Neural cell (in vitro differentiated cells): ENCODE data around the gene BBS1. TPM values are rescaled to one million over a fixed set of nuclear protein-coding genes. Genes with fewer than 3 reads are reported as not detected.

ENCODE experiments used
- H2AFZ ChIP-seq: fragments of 200-600, 300-800 bp; sonication (generic), shearing (Covaris generic); 2 replicates; pipeline ENCODE4 v1.6.0; 2014; ENCODE audit warnings: low read depth, mild to moderate bottlenecking, antibody characterized with exemption, low read length, moderate library complexity
- H3F3A ChIP-seq: fragments of 200-600 bp; shearing (Covaris generic); 2 replicates; pipeline ENCODE4 v1.6.1; 2016; ENCODE audit warnings: mild to moderate bottlenecking, moderate library complexity, mixed read lengths, antibody characterized with exemption, low read length; ENCODE audit not compliant: insufficient read depth, poor library complexity, severe bottlenecking
- H3K27ac ChIP-seq: fragments of 200-600, 300-800 bp; sonication (generic), shearing (Covaris generic); 2 replicates; pipeline ENCODE4 v1.5.1; 2014; ENCODE audit warnings: mild to moderate bottlenecking, low read length, moderate library complexity
- H3K27me3 ChIP-seq: fragments of 300-800, 200-600 bp; sonication (generic), shearing (Covaris generic); 2 replicates; pipeline ENCODE4 v1.6.0; 2014; ENCODE audit warnings: mild to moderate bottlenecking, low read depth, low read length, moderate library complexity; ENCODE audit not compliant: insufficient read depth
- H3K36me3 ChIP-seq: fragments of 300-800, 200-600 bp; sonication (generic), shearing (Covaris generic); 2 replicates; pipeline ENCODE4 v1.5.1; 2014; ENCODE audit warnings: mild to moderate bottlenecking, antibody characterized with exemption, low read length, moderate library complexity; ENCODE audit not compliant: insufficient read depth
- H3K4me2 ChIP-seq: fragments of 300-800, 200-600 bp; sonication (generic), shearing (Covaris generic); 2 replicates; pipeline ENCODE4 v1.6.0; 2014; ENCODE audit warnings: mild to moderate bottlenecking, low read length
- H3K4me3 ChIP-seq: fragments of 300-800, 200-600 bp; sonication (generic), shearing (Covaris generic); 2 replicates; pipeline ENCODE4 v1.5.1; 2014; ENCODE audit warnings: mild to moderate bottlenecking, low read length, moderate library complexity
- H3K79me2 ChIP-seq: fragments of 200-600 bp; shearing (Covaris generic); replicated peaks from 2 replicates; pipeline ENCODE4 v1.6.0; 2014; ENCODE audit warnings: mild to moderate bottlenecking, low read length, moderate library complexity; ENCODE audit not compliant: insufficient read depth
- H3K9ac ChIP-seq: fragments of 300-800, 200-600 bp; sonication (generic), shearing (Covaris generic); 2 replicates; pipeline ENCODE4 v1.6.1; 2016; ENCODE audit warnings: mild to moderate bottlenecking, low read length, mixed read lengths
- H3K9me2 ChIP-seq: fragments of 200-600 bp; shearing (Covaris generic); 2 replicates; pipeline ENCODE4 v1.6.1; 2016; ENCODE audit warnings: mild to moderate bottlenecking, low read length, mixed read lengths; ENCODE audit not compliant: insufficient read depth
- H3K9me3 ChIP-seq: fragments of 200-600, 300-800 bp; sonication (generic), shearing (Covaris generic); 2 replicates; pipeline ENCODE4 v1.6.1; 2016; ENCODE audit warnings: mild to moderate bottlenecking, mixed run types, low read length, moderate library complexity, mixed read lengths
- H4K20me1 ChIP-seq: fragments of 200-600 bp; shearing (Covaris generic); 2 replicates; pipeline ENCODE4 v1.6.1; 2016; ENCODE audit warnings: mild to moderate bottlenecking, mixed run types; ENCODE audit not compliant: insufficient read depth
- EP300 ChIP-seq: fragments of 450-650 bp; conservative IDR thresholded peaks from 2 replicates; pipeline ENCODE4 v1.6.1; 2014; ENCODE audit warnings: antibody characterized with exemption, mild to moderate bottlenecking, moderate library complexity; ENCODE audit not compliant: poor library complexity, severe bottlenecking
- EZH2 ChIP-seq: fragments of 200-600, 300-800 bp; shearing (Covaris generic), sonication (generic); IDR thresholded peaks from 2 replicates; pipeline ENCODE4 v1.6.1; 2014; ENCODE audit warnings: antibody characterized with exemption, low read length, borderline replicate concordance, mild to moderate bottlenecking; ENCODE audit not compliant: insufficient read depth, poor library complexity, severe bottlenecking
- MXI1 ChIP-seq: fragments of 450-650 bp; conservative IDR thresholded peaks from 2 replicates; pipeline ENCODE4 v1.6.1; 2014; ENCODE audit warnings: antibody characterized with exemption, mild to moderate bottlenecking; ENCODE audit not compliant: poor library complexity, severe bottlenecking
- POLR2AphosphoS5 ChIP-seq: IDR thresholded peaks from 2 replicates; pipeline ENCODE4 v1.6.1; 2012
- RAD21 ChIP-seq: fragments of 450-650 bp; conservative IDR thresholded peaks from 2 replicates; pipeline ENCODE4 v1.6.1; 2014; ENCODE audit warnings: antibody characterized with exemption, mild to moderate bottlenecking, moderate library complexity
- SMC3 ChIP-seq: fragments of 450-650 bp; conservative IDR thresholded peaks from 2 replicates; pipeline ENCODE4 v1.6.1; 2014; ENCODE audit warnings: antibody characterized with exemption, mild to moderate bottlenecking, moderate library complexity; ENCODE audit not compliant: poor library complexity
- TAF1 ChIP-seq: IDR thresholded peaks from 2 replicates; pipeline ENCODE4 v1.6.1; 2012; ENCODE audit warnings: low read depth
- polyA plus RNA-seq: library from polyadenylated mRNA; depleted of rRNA; stranded (reverse); fragments of >200 nt; gene quantifications from 2 replicates; pipeline ENCODE4 v1.2.3, GENCODE V29; 2014
- TF ChIP-seq, protein P1 (sequence below): IDR thresholded peaks from 2 replicates; pipeline ENCODE4 v1.6.1; 2012; ENCODE audit warnings: borderline replicate concordance
- TF ChIP-seq, protein P2 (sequence below): fragments of 450-650 bp; IDR thresholded peaks from 2 replicates; pipeline ENCODE4 v1.5.1; 2014; ENCODE audit warnings: antibody characterized with exemption, mild to moderate bottlenecking, moderate library complexity; ENCODE audit not compliant: poor library complexity, severe bottlenecking

BBS1 gene
- polyA plus RNA-seq, 1 donor from 2014 or later = 69.5 TPM

DNA sequence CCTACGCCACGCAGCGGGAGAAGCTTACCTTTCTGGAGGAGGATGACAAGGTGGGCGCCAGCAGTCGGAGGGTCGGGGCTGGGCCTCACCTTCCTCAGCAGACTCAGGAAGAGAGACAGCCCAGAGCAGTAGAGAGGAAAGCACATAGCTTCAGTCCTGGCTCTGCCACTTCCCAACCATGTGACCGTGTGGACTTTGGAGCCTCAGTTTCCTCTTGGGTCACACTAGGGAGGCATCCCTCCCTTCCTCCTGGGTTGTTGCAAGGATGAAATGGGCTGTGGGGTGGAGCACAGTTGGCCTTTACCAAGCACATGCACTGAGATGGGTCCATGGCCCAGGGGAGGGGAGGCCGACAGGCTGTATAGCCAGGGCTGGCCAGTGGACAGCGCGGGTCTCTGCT lies 17.3 kb upstream of the BBS1 start:
- no peaks in the 10 kb centered on the region for H3F3A ChIP-seq
- no peak overlapping the region for H3K4me2 ChIP-seq
- TF ChIP-seq TAF1 (no peak), EP300 (no peak), RAD21 (no peak), EZH2 (no peak), SMC3 (no peak), MXI1 (no peak)
- TF ChIP-seq, protein P1, sequence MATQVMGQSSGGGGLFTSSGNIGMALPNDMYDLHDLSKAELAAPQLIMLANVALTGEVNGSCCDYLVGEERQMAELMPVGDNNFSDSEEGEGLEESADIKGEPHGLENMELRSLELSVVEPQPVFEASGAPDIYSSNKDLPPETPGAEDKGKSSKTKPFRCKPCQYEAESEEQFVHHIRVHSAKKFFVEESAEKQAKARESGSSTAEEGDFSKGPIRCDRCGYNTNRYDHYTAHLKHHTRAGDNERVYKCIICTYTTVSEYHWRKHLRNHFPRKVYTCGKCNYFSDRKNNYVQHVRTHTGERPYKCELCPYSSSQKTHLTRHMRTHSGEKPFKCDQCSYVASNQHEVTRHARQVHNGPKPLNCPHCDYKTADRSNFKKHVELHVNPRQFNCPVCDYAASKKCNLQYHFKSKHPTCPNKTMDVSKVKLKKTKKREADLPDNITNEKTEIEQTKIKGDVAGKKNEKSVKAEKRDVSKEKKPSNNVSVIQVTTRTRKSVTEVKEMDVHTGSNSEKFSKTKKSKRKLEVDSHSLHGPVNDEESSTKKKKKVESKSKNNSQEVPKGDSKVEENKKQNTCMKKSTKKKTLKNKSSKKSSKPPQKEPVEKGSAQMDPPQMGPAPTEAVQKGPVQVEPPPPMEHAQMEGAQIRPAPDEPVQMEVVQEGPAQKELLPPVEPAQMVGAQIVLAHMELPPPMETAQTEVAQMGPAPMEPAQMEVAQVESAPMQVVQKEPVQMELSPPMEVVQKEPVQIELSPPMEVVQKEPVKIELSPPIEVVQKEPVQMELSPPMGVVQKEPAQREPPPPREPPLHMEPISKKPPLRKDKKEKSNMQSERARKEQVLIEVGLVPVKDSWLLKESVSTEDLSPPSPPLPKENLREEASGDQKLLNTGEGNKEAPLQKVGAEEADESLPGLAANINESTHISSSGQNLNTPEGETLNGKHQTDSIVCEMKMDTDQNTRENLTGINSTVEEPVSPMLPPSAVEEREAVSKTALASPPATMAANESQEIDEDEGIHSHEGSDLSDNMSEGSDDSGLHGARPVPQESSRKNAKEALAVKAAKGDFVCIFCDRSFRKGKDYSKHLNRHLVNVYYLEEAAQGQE = no peak
- TF ChIP-seq, protein P2, sequence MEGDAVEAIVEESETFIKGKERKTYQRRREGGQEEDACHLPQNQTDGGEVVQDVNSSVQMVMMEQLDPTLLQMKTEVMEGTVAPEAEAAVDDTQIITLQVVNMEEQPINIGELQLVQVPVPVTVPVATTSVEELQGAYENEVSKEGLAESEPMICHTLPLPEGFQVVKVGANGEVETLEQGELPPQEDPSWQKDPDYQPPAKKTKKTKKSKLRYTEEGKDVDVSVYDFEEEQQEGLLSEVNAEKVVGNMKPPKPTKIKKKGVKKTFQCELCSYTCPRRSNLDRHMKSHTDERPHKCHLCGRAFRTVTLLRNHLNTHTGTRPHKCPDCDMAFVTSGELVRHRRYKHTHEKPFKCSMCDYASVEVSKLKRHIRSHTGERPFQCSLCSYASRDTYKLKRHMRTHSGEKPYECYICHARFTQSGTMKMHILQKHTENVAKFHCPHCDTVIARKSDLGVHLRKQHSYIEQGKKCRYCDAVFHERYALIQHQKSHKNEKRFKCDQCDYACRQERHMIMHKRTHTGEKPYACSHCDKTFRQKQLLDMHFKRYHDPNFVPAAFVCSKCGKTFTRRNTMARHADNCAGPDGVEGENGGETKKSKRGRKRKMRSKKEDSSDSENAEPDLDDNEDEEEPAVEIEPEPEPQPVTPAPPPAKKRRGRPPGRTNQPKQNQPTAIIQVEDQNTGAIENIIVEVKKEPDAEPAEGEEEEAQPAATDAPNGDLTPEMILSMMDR = no peak
- no peak overlapping the region for H2AFZ ChIP-seq
- no peaks in the 10 kb centered on the region for H4K20me1 ChIP-seq
- H3K9me2 ChIP-seq = no peaks in the 10 kb centered on the region
- H3K27ac ChIP-seq = no peak overlapping the region
- no peaks in the 10 kb centered on the region for H3K27me3 ChIP-seq
- H3K79me2 ChIP-seq = no peaks in the 10 kb centered on the region
- H3K4me3 ChIP-seq = no peak overlapping the region
- H3K9me3 ChIP-seq = no peaks in the 10 kb centered on the region
- no peaks in the 10 kb centered on the region for H3K36me3 ChIP-seq
- H3K9ac ChIP-seq = no peak overlapping the region

GRCh38 chr11:66494458-66494857 lies 16.0 kb upstream of the BBS1 start:
- H3K27me3 ChIP-seq = no peaks in the 10 kb centered on the region

More at GRCh38 chr11:66494458-66494857, 16.0 kb upstream of the BBS1 start:
- H3K36me3 ChIP-seq = no peaks in the 10 kb centered on the region
- no peak overlapping the region for H2AFZ ChIP-seq
- no peaks in the 10 kb centered on the region for H3K9me3 ChIP-seq
- no peak for TF ChIP-seq MXI1
- TF ChIP-seq, protein P2 = no peak
- no peak for TF ChIP-seq RAD21
- TF ChIP-seq, protein P1 = no peak
- TF ChIP-seq POLR2AphosphoS5 = no peak
- no peak for TF ChIP-seq TAF1
- TF ChIP-seq EZH2 = no peak
- no peak for TF ChIP-seq EP300
- no peak for TF ChIP-seq SMC3
- H3F3A ChIP-seq = no peaks in the 10 kb centered on the region
- no peak overlapping the region for H3K4me3 ChIP-seq
- H3K79me2 ChIP-seq = no peaks in the 10 kb centered on the region
- H3K27ac ChIP-seq = no peak overlapping the region
- H3K9me2 ChIP-seq = no peaks in the 10 kb centered on the region
- no peak overlapping the region for H3K9ac ChIP-seq
- H4K20me1 ChIP-seq = no peaks in the 10 kb centered on the region
- H3K4me2 ChIP-seq = no peak overlapping the region
